Activated CD4-positive, alpha-beta memory T cell treated with anti-CD3 and anti-CD28 coated beads, Interleukin-2, amount 10 ng/mL, durations not matched to agents 7 days and 5 days (primary cell): ENCODE measurements around the gene CARD16. TPM values are rescaled to one million over a fixed set of nuclear protein-coding genes. Genes with fewer than 3 reads are reported as not detected.
A peak's percentile ranks its signal among the peaks of the same experiment; 100 is the strongest.
"Not testable (repeated sequence)": the region's sequence is repeated elsewhere in the genome, so short reads cannot be mapped to it uniquely, and the experiment has no call there.

Source experiments
- CTCF ChIA-PET: fragments of 350-600 bp; sonication (Branson Sonifier 250); formaldehyde crosslinking; loops from one replicate; lab custom pipeline; 2021; ENCODE audit warnings: antibody characterized with exemption, inconsistent platforms; lab: Charles Lee
- POLR2A ChIA-PET: fragments of 350-600 bp; sonication (Branson Sonifier 250); formaldehyde crosslinking; loops from one replicate; lab custom pipeline; 2021; ENCODE audit warnings: antibody characterized with exemption; lab: Charles Lee
- DNase-seq: peaks from one replicate; pipeline ENCODE4 v3.0.0-alpha.2; 2020
- H3K27ac Mint-ChIP-seq: one replicate; pipeline ENCODE4 v1.8.0; 2021; ENCODE audit warnings: mild to moderate bottlenecking, mixed read lengths
- H3K27me3 Mint-ChIP-seq: one replicate; pipeline ENCODE4 v1.8.0; 2021; ENCODE audit warnings: mixed read lengths
- H3K36me3 Mint-ChIP-seq: one replicate; pipeline ENCODE4 v1.8.0; 2021; ENCODE audit warnings: low read depth, mixed read lengths
- H3K4me1 Mint-ChIP-seq: one replicate; pipeline ENCODE4 v1.8.0; 2021; ENCODE audit warnings: mixed read lengths
- H3K4me3 Mint-ChIP-seq: one replicate; pipeline ENCODE4 v1.8.0; 2021; ENCODE audit warnings: mild to moderate bottlenecking, mixed read lengths
- H3K9me3 Mint-ChIP-seq: one replicate; pipeline ENCODE4 v1.8.0; 2021; ENCODE audit warnings: mixed read lengths
- total RNA-seq, 2 experiments: library from RNA; stranded (reverse); gene quantifications; one replicate each; pipeline ENCODE4 v1.2.3, GENCODE V29; 2021

Gene CARD16
- total RNA-seq = 100 to 1,000 TPM in 1 of 2 experiments, 10 to 100 TPM in 1; 98.1 to 101 TPM

DNA sequence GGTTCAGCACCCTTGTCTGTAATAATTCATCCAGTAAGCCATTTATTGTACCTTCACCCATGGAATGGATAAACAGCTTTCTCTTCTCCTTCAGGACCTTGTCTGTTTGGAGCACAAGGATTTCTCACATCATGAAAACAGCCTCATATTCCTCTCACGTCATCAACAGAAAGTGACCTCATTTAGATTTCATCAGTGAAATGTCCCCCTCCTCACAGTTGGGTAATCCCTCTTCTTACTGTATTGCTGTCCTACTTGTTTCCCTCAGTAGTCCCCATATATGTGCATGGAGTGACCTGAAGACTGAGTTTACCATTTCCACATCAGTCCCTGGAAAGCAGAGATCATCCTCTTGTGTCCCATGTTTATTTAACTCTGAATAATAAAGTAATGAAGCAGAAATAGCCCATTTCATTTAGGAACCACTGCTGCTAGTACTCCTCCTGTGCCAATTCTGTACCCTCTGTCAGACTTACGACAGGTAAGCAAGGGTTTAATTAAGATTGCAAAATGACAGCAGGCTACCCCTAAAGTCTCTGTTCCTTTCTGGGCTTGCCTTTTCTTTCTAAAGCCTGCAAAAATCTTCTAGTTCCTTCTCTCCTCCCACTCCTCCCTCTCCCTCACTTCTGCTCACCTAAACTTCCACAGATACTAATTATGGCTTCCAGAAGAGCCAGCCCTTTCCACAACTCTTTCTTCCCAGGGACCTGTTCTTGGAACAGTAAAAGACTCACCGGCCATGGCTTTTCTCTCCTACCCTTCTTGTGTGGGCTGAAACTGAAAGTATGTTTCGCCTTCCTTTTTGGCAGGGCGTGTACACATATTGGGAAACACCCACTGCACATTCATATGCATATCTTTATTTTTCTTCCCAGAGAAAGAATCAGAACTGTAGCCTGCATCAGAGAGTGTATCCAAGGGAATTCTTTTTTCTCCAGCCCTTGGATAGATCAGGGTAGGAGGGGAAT is at the start of gene CARD16:
TSS of gene CARD16 (minus strand) at position 779 of the 968 bp plus-strand sequence. CDS start at position 741, 38 bp downstream.
- DNase-seq = peak; percentile 51
- H3K27ac Mint-ChIP-seq = peak within 1 kb of the TSS; percentile 84
- POLR2A ChIA-PET = interaction anchor here (1.3 to 1.8 kb wide), 3 partner anchors 9 to 127 kb away, joined by 3 to 8 read pairs (median 7); partner anchors contain the start of gene CASP1
- H3K36me3 Mint-ChIP-seq = peaks cover 46% of the 10 kb centered on the region
- CTCF ChIA-PET, H3K27me3 Mint-ChIP-seq, H3K9me3 Mint-ChIP-seq: not testable (repeated sequence)
- peak within 1 kb of the TSS; percentile 86 for H3K4me3 Mint-ChIP-seq
- peaks cover 49% of the 10 kb centered on the region for H3K4me1 Mint-ChIP-seq

DNA sequence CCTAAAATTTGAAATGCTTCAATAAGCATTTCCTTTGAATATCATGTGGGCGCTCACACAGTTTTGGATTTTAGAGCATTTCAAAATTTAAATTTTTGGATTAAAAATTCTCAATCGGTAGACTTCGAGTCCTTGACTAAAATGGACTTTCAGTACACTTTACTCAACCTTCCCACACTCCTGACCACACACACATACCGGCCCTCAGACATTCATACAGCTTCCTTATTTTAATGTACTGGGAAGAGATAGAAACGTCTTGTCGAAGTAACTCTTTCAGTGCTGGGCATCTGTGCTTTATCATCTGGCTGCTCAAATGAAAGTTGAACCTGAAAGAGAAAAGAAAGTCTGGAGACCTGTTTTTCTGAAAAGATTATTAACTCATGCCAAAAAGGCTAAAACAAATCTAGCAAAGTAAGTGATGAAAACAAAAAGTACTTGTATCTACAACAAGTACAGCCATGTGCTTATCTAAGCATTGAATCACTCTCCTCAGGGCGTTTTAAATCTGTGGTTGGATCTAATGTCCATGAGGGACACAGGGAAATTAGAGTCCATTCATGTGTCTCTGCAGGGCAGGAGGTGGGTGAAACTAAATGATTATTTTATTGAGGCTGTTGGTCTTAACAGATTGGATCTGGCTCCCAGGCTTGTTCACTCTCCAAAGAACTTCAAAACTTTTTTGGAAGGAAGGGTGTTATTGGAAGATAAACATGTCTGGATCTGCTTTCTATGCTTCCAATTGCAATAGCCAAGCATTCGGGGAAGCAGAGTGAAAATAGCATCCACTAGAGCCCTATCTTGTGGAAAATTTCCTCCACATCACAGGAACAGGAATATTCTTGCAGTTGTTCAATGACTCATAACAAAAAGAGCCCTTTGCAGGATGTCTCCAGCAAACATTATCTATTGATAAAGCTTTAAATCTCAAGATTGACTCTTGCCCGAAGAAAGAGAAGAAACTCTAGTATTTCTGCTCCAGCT is 47.4 kb upstream of the CARD16 start:
- CTCF ChIA-PET = no interaction called here
- H3K36me3 Mint-ChIP-seq = peaks cover 32% of the 10 kb centered on the region
- no peaks in the 10 kb centered on the region for H3K9me3 Mint-ChIP-seq
- H3K4me1 Mint-ChIP-seq = peaks cover 3% of the 10 kb centered on the region
- H3K27ac Mint-ChIP-seq = no peak overlapping the region
- no peak for DNase-seq
- H3K27me3 Mint-ChIP-seq = no peaks in the 10 kb centered on the region
- no peak overlapping the region for H3K4me3 Mint-ChIP-seq
- POLR2A ChIA-PET = no interaction called here

DNA sequence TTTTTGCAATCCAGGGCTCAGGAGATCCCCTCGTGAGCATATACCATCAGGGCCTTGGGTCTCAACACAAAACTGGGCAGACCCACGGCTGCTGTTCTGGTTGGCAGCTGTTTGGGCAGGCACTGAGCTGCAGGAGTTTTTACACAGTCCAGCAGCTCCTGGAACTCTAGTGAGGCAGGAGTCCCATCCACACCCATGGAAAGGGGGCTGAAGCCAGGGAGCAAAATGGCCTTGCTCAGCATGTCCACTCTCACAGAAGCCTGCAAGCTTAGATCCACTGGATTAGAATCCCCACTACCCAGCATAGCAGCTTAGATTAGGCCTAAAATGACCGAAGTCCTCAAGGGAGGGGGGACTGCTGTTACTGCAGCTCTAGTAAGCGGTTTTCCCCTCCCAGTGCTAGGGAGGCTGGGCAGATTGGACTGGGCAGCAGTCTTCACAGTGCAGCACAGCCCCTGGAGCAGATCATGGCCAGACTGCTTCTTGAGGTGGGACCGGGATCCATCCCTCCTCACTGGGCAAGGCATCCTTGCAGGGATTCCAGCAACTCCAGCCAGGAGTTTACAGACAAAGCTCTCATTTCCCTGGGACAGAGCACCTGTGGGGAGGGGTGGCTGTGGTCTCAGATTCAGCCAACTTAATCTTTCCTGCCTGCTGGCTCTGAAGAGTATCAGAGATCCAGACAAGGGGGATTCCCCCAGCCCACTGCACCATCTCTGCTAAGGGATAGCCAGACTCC is 36.4 kb upstream of the CARD16 start:
- CTCF ChIA-PET = no interaction called here
- H3K27me3 Mint-ChIP-seq = no peaks in the 10 kb centered on the region

DNA sequence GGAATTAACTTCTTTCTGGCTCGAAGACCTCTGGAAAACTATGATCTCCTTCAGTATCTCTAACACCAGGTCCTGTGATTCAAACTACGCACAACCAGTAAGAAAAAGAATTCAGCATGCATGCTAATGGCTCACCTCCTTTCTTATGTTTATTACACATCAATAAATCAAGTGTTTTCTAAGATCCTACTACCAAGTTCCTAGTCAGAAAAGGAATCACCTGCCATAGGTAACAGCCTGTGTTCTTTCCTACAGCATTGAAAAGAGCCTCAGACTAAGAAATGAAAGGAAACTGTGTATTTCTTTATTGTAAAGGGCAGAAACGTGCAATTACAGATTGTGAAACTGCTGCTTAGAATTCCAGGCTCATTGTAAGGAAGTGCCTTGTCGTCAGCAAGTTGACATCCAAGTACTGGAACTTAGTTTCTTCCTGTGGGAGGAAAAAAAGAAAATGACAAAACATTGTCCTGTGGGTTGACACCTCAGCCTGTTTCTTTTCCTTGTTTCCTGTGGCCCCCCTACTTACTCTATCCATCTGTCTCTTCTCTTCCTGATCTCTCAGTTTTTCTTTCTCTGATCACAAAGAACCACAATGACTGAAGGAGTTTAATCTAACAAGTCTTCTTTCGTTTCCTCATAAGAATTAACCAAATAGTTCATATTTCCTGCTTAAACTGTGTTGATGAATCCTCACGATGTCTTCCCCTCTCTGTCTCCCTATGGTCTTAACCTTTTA is 35.2 kb upstream of the CARD16 start:
- CTCF ChIA-PET, H3K27me3 Mint-ChIP-seq: not testable (repeated sequence)
- peak overlapping the region; percentile 5 for H3K27ac Mint-ChIP-seq

More for the DNA sequence above, 36.4 kb upstream of the CARD16 start:
- POLR2A ChIA-PET = interaction anchor here (1.6 kb wide), 1 partner anchor 19 kb away, joined by 5 read pairs; no protein-coding TSS in a partner anchor
- peaks cover 30% of the 10 kb centered on the region for H3K4me1 Mint-ChIP-seq
- no peak overlapping the region for H3K27ac Mint-ChIP-seq
- peaks cover 5% of the 10 kb centered on the region for H3K36me3 Mint-ChIP-seq
- H3K9me3 Mint-ChIP-seq = no peaks in the 10 kb centered on the region
- no peak overlapping the region for H3K4me3 Mint-ChIP-seq
- DNase-seq = no peak

DNA sequence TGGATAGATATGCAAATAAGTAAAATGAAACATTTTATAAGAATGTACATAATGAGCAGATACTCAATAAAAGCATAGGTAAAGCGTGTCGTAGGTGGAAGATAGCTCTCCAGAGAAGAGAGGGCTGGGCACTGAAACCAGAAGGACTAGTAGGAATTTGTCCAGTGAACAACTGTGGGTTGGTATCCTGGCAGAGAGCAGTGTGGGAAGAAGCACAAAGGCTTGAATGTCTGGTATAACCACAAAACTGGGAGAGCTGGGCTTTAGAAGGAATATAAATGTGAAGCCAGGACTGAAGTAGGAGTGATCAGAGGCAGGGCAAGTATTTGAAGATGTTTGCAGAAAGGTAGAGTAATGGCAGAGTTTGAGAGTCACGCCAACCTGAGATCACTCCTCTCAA is 33.1 kb upstream of the CARD16 start:
- no peak for DNase-seq
- H3K4me3 Mint-ChIP-seq = no peak overlapping the region

More for the DNA sequence above, 35.2 kb upstream of the CARD16 start:
- H3K9me3 Mint-ChIP-seq, POLR2A ChIA-PET, H3K36me3 Mint-ChIP-seq, H3K4me3 Mint-ChIP-seq, DNase-seq: not testable (repeated sequence)
- peaks cover 31% of the 10 kb centered on the region for H3K4me1 Mint-ChIP-seq

DNA sequence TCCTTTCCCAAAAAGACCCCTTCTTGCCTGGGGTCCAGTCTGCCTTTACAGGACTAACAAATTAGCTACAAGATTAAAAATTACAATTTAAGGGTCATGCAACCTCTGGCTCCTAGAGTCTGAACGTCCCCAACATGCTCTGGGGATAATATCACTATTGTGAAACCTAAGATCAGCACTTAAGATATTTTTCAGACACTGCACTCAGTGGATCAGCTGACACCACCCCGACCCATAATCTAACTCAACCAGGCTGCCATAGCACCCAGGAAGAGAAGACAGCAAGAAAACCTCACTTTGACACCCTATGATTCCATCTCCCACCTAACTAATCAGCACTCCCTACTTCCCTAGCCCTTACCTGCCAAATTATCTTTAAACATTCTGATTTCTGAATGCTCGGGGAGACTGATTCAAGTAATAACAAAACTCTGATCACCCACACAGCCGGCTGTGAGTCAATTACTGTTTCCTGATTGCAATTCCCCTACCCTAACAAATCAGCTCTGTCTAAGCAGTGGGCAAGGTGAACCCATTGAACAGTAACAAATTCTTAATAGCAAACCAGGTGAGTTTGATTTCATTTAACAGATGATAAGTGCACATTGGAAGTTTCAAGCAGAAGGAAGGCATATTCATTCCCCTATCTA is 32.1 kb upstream of the CARD16 start:
- POLR2A ChIA-PET = interaction anchor here (1.8 kb wide), 1 partner anchor 24 kb away, joined by 7 read pairs; no protein-coding TSS in a partner anchor
- H3K4me3 Mint-ChIP-seq, H3K36me3 Mint-ChIP-seq, H3K9me3 Mint-ChIP-seq, H3K27me3 Mint-ChIP-seq, CTCF ChIA-PET: not testable (repeated sequence)
- DNase-seq = peak; percentile 36
- H3K4me1 Mint-ChIP-seq = peaks cover 31% of the 10 kb centered on the region
- H3K27ac Mint-ChIP-seq = peak overlapping the region; percentile 2

More for the DNA sequence above, 33.1 kb upstream of the CARD16 start:
- Mint-ChIP-seq H3K27me3 (no peaks in the 10 kb centered on the region), H3K4me1 (peaks cover 31% of the 10 kb centered on the region), H3K36me3 (no peaks in the 10 kb centered on the region), H3K27ac (no peak overlapping the region), H3K9me3 (no peaks in the 10 kb centered on the region)
- CTCF ChIA-PET = no interaction called here
- POLR2A ChIA-PET = interaction anchor here (0.8 to 1.8 kb wide), 2 partner anchors 23 to 29 kb away, joined by 3 to 7 read pairs; no protein-coding TSS in a partner anchor

DNA sequence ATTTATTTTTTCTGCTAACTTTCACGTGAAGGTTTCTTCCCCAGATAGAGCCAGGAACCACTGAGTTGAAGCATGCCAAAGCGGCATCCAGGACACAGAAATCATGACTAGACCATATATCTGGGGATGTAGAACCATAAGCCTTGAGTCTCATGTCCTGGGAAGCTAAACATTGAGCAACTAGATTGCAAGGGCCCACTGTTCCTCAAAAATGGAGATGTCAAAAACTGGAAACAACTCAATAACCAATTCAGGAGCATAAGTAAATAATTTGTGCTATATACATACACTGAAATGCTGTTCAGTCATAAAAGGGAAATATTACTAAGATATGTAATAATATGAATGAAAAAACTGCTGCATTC is 29.0 kb upstream of the CARD16 start:
- POLR2A ChIA-PET = no interaction called here
- Mint-ChIP-seq H3K9me3 (no peaks in the 10 kb centered on the region), H3K27me3 (no peaks in the 10 kb centered on the region), H3K36me3 (peaks cover 8% of the 10 kb centered on the region), H3K4me3 (no peak overlapping the region), H3K27ac (no peak overlapping the region), H3K4me1 (peaks cover 36% of the 10 kb centered on the region)
- DNase-seq = no peak
- CTCF ChIA-PET = no interaction called here

DNA sequence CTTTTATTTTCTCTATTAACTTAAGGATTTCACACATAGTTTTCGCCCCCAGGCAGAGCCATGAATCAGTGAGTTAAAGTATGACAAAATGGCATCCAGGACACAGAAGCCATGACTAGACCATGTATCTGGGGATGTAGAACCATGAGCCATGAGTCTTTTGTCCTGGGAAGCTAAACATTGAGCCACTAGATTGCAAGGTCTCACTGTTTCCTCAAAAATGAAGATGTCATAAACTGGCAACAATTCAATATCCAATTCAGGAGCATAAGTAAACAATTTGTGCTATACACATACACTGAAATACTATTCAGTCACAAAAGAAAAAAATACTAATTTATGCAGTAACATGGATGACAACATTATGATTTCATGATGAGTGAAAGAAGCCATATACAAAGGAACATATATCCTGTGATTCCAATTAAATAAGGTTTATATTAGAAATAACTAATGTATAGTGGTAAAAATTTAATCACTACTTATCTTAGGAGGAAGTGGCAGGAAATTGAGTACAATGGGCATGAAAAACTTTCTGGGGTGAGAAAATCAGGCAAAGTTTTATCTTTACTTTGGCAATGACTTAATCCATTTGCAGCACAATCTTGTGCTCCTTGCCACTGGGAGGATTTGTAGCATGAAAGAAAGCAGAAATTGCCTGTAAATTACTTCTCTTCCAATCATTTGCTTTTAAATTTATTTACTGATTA is 28.5 kb upstream of the CARD16 start:
- ChIA-PET POLR2A (no interaction called here), CTCF (no interaction called here)
- DNase-seq = no peak
- H3K9me3 Mint-ChIP-seq = no peaks in the 10 kb centered on the region
- peaks cover 41% of the 10 kb centered on the region for H3K4me1 Mint-ChIP-seq
- no peak overlapping the region for H3K4me3 Mint-ChIP-seq
- H3K27ac Mint-ChIP-seq = no peak overlapping the region
- peaks cover 14% of the 10 kb centered on the region for H3K36me3 Mint-ChIP-seq
- H3K27me3 Mint-ChIP-seq = no peaks in the 10 kb centered on the region

DNA sequence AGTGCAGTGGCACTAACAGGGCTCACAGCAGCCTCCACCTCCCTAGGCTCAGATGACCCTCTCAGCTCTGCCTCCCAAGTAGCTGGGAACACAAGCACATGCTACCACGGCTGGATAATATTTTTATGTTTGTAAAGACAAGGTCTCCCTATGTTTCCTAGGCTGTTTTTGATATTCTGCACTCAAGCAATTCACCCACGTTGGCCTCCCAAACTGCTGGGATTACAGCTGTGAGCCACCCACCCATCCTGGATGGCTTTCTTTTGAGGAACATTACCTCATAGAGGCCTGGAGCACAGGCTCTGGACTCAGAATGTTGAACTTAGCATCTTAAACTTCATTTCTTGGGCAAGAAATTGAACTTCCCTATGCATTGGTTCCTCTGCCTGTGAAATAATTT is 26.9 kb upstream of the CARD16 start:
- CTCF ChIA-PET, H3K27me3 Mint-ChIP-seq, H3K27ac Mint-ChIP-seq, POLR2A ChIA-PET, DNase-seq, H3K4me3 Mint-ChIP-seq, H3K9me3 Mint-ChIP-seq: not testable (repeated sequence)
- Mint-ChIP-seq H3K4me1 (peaks cover 37% of the 10 kb centered on the region), H3K36me3 (peaks cover 21% of the 10 kb centered on the region)

DNA sequence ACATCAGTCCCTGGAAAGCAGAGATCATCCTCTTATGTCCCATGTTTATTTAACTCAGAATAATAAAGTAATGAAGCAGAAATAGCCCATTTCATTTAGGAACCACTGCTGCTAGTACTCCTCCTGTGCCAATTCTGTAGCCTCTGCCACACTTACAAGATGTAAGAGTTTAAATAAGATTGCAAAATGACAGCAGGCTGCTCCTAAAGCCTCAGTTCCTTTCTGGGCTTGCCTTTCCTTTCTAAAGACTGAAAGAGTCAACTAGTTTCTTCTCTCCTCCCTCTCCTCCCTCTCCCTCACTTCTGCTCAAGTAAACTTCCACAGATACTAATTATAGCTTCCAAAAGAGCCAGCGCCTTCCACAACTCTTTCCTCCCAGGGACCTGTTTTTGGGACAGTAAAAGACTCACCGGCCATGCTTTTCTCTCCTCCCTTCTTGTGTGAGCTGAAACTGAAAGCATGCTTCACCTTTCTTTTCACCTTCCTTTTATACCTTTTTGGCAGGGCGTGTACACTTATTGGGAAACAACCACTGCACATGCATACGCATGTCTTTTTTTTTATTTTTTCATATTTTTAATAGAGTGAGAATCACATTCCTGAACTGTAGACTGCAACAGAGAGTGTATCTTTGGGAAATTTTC is 26.1 kb upstream of the CARD16 start:
- DNase-seq = no peak
- Mint-ChIP-seq H3K27me3 (no peaks in the 10 kb centered on the region), H3K9me3 (no peaks in the 10 kb centered on the region), H3K4me3 (peak overlapping the region; percentile 88), H3K27ac (peak overlapping the region; percentile 86), H3K4me1 (peaks cover 37% of the 10 kb centered on the region), H3K36me3 (peaks cover 28% of the 10 kb centered on the region)
- CTCF ChIA-PET = no interaction called here
- POLR2A ChIA-PET = interaction anchor here (0.6 to 2.0 kb wide), 4 partner anchors 12 to 365 kb away, joined by 3 to 9 read pairs (median 4); no protein-coding TSS in a partner anchor
